Heart left ventricle (tissue), 16 donors: ENCODE results near the gene CCL5. TPM values are rescaled to one million over a fixed set of nuclear protein-coding genes. Genes with fewer than 3 reads are reported as not detected.

Experiments used
- ATAC-seq, 4 donors: fragments of 200-7000 bp; cut with Tn5 transposase; one replicate each; pipeline ENCODE4 v1.9.1; 2020 to 2022; ENCODE audit warnings: moderate library complexity in 4 of 4, mild to moderate bottlenecking in 3 of 4, moderate number of reproducible peaks in 1 of 4
- DNase-seq, 5 donors: peaks; one replicate each; pipeline ENCODE4 v3.0.0-alpha.2; 2020
- H3K27ac ChIP-seq, 12 donors: fragments of 200-600 bp; sonication (generic) in 4 of 12; one replicate each; pipeline versions ENCODE4 v1.5.0 to v1.8.0; 2016 to 2022; ENCODE audit warnings: mild to moderate bottlenecking in 2 of 12
- H3K27me3 ChIP-seq, 9 donors: fragments of 200-600 bp; sonication (generic) in 2 of 9; one replicate each; pipeline versions ENCODE4 v1.5.1 to v1.8.0; 2016 to 2022; ENCODE audit warnings: mild to moderate bottlenecking in 3 of 9
- H3K36me3 ChIP-seq, 9 donors: fragments of 200-600 bp; sonication (generic) in 2 of 9; one replicate each; pipeline versions ENCODE4 v1.5.0 to v1.8.0; 2018 to 2022; ENCODE audit warnings: mild to moderate bottlenecking in 2 of 9
- H3K4me1 ChIP-seq, 12 donors: fragments of 200-600 bp; sonication (generic) in 4 of 12; one replicate each; pipeline versions ENCODE4 v1.5.0 to v1.8.0; 2016 to 2022; ENCODE audit warnings: mild to moderate bottlenecking in 3 of 12
- H3K4me3 ChIP-seq, 12 donors: fragments of 200-600 bp; sonication (generic) in 4 of 12; one replicate each; pipeline versions ENCODE4 v1.5.0 to v1.8.0; 2017 to 2022; ENCODE audit warnings: mild to moderate bottlenecking in 9 of 12, moderate library complexity in 4 of 12
- H3K9me3 ChIP-seq, 12 donors: fragments of 200-600 bp; sonication (generic) in 4 of 12; one replicate each; pipeline versions ENCODE4 v1.5.0 to v1.8.0; 2016 to 2022; ENCODE audit warnings: mild to moderate bottlenecking in 1 of 12
- POLR2A ChIP-seq, 2 donors: fragments of 450-650 bp; IDR thresholded peaks; one replicate each; pipeline ENCODE4 v1.6.1; 2017; ENCODE audit warnings: antibody characterized with exemption in 2 of 2, mild to moderate bottlenecking in 2 of 2, moderate library complexity in 2 of 2
- WGBS, 4 donors: extraction: QIAGEN DNeasy Blood & Tissue Kit in 2 of 4; methylation state at CpG; one replicate each; pipeline versions ENCODE4 v1.1.5 to v1.1.7; 2013 to 2018; 5-methylcytosine and 5-hydroxymethylcytosine counted together
- intact Hi-C, 10 donors: fragments of 100-400 bp; cut with DNase I; formaldehyde crosslinking; loops; one replicate each; pipeline versions ENCODE4 v1.11.1 to v1.14.2; 2022
- polyA plus RNA-seq, 2 donors: library from polyadenylated mRNA; stranded (reverse); fragments of 200-250 nt; gene quantifications; one replicate each; pipeline ENCODE4 v1.2.3, GENCODE V29; 2013
- total RNA-seq, 9 donors: library from RNA; depleted of rRNA in 2 of 9; stranded (reverse); fragments of >200 nt in 2 of 9; fragmentation: NEBNext Ultra II Directional in 3 of 9; extraction: Animal tissue kit (Norgen Biotek cat#: 25700) in 3 of 9; gene quantifications; one replicate each; pipeline versions ENCODE4 v1.1.0 to v1.2.4, GENCODE V29; 2016 to 2023
- TF ChIP-seq, protein P1 (sequence below), 12 donors: fragments of 200-600 bp; sonication (generic) in 4 of 12; IDR thresholded peaks; one replicate each; pipeline versions ENCODE4 v1.5.0 to v1.8.0; 2018 to 2022; ENCODE audit warnings: antibody characterized with exemption in 12 of 12, mild to moderate bottlenecking in 5 of 12
- donor health status: ischemic (EF 13 %, LVEDD 7.1; RV severe dilation, severe dysfunction).
- donor health status: healthy with polysubstance abuse.
- donor health status: DM: no; HTN: yes; CAD: no.
- donor health status: DM: no; HTN: no; CAD: no.
- donor health status: ischemic (EF 25% LVEDD 6.9; RV normal size, moderate dysfunction).
- donor health status: ischemic (EF 25% LVEDD 5.7; RV mildly dilated, moderate dysfunction).
- donor health status: healthy.
- donor health status: DM: yes; HTN: yes; CAD: no.
- donor health status: ischemic (EF 35%, LVEDD 5.7; RV mildly dilated, moderate dysfunction).
- donor health status: nonischemic (EF 11% LVEDD 7.7; RV severe dilation, severe dysfunction).
- donor health status: DM: yes; HTN: yes; CAD: no.
- donor health status: PGD.
- donor health status: ischemic (EF 29% LVEDD 5.4; RV normal size, mild dysfunction).
- donor health status: nonischemic (EF 23%, LVEDD 6.1; RV moderate dilation, normal function).

CCL5 gene
- total and polyA plus RNA-seq, 11 donors, result 0.46 to 23.7 (median 1.4) TPM; not detected in 1

DNA sequence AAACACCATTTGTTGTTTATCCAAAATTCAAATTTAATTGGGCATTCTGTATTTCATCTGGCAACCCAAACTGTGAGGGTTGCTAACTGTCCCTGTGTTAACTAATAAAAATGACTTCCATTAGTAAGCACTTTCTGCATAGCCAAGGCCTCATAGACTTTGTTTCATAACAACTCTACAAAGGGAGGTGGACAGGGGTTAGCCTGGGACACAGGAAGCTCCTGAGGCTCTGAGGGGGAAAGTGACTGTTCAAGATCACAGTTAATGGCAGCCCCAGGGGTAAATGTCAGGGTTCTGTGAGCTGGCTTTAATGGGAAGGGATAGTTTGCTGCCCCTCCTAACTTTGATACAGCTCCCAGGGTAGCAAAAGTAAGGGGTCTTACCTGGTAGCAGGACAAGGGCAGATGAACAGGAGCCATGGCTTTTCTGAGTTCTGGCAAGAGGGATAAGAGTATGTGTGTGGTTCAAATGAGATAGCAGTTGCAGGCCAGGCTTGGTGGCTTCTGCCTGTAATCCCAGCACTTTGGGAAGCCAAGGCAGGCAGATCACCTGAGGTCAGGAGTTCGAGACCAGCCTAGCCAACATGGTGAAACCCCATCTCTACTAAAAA is 13.7 kb downstream of the CCL5 start:
- Histone ChIP-seq H3K27me3 (no peaks in the 10 kb centered on the region), H3K4me3 (no peak overlapping the region), H3K4me1 (peaks cover 0 to 12% (median 3%) of the 10 kb centered on the region in 12 donors), H3K27ac (no peak overlapping the region), H3K36me3 (no peaks in the 10 kb centered on the region), H3K9me3 (no peaks in the 10 kb centered on the region)
- DNase-seq, result no peak
- 89 to 100% (median 99%) methylated on average over 1 of the region's 1 CpG for WGBS, 4 donors
- ATAC-seq, result peak in 1 of 4 donors; percentile 42
- intact Hi-C loops, result no loop called here
- TF ChIP-seq, protein P1, sequence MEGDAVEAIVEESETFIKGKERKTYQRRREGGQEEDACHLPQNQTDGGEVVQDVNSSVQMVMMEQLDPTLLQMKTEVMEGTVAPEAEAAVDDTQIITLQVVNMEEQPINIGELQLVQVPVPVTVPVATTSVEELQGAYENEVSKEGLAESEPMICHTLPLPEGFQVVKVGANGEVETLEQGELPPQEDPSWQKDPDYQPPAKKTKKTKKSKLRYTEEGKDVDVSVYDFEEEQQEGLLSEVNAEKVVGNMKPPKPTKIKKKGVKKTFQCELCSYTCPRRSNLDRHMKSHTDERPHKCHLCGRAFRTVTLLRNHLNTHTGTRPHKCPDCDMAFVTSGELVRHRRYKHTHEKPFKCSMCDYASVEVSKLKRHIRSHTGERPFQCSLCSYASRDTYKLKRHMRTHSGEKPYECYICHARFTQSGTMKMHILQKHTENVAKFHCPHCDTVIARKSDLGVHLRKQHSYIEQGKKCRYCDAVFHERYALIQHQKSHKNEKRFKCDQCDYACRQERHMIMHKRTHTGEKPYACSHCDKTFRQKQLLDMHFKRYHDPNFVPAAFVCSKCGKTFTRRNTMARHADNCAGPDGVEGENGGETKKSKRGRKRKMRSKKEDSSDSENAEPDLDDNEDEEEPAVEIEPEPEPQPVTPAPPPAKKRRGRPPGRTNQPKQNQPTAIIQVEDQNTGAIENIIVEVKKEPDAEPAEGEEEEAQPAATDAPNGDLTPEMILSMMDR (IDR thresholded peaks at IDR 0.05), result no peak
- TF ChIP-seq POLR2A (IDR thresholded peaks at IDR 0.05), result no peak

DNA sequence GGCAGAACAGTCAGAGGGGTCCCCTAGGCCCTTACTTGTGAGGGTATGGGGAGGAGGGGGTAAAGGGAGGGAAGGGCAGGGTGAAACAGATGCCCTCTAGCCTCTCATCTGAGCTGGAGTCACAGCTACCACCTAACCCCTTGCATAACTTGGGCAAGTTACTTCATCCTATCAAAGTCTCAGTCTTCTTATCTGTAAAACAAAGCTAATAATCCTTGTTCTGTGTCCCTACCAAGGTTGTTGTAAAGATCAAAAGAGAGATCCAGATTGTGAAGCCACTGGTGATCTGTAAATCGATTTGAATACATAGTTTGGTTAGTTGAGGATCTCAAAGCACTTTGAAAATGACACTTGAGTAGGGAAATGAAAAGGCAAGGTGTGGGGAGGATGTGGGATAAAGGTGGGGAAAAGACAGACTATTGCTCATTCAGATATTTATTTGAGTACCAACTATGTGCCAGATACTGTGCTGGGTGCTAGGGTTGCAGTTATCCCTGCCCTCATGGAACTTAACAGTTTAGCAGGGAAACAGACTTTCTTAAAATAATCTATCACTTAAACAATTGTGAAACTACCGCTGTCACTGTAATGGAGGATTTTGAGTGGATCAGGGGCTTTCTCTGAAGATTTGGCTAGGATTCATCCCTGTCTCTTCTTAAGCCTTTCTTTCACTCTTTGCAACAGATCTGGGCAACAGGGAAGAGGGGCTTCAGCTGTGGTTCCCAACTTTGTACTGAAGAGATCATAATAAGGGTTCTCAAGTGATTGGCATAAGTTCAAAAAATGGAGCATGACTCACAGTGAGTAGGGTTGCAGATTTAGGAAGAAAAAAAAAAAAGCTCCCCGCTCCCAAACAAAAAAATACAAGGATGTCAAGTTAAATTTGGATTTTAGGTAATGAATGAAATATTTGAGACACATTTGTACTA is 14.5 kb downstream of the CCL5 start:
- DNase-seq, result no peak
- intact Hi-C loops, result no loop called here
- WGBS, 4 donors, result 79 to 84% (median 82%) methylated on average over 3 of the region's 3 CpGs
- H3K9me3 ChIP-seq, result no peaks in the 10 kb centered on the region
- no peak for ATAC-seq
- no peak for TF ChIP-seq POLR2A (IDR thresholded peaks at IDR 0.05)
- TF ChIP-seq, protein P1 (IDR thresholded peaks at IDR 0.05), result no peak
- peaks cover 0 to 12% (median 1%) of the 10 kb centered on the region in 12 donors for H3K4me1 ChIP-seq
- H3K36me3 ChIP-seq, result no peaks in the 10 kb centered on the region
- H3K27ac ChIP-seq, result no peak overlapping the region
- no peaks in the 10 kb centered on the region for H3K27me3 ChIP-seq
- H3K4me3 ChIP-seq, result no peak overlapping the region

DNA sequence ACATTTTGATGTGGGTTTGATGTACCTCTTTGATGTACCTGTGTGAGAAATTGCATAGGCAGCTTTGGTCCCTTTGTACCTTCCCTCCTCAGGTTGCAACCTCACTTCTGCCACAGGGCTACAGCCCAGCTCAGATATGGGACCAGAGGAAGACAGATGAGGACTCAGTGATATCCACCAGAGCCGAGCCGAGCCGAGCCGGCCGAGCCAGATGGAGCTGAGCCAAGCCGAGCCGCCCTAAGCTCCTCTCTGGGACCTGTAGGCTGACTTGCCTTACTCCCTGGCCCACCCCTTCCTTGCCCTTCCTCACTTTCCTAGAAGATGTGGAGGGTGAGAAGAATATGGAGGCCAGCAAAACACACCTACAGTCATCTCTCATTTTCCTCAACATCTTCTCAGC is 15.3 kb downstream of the CCL5 start:
- intact Hi-C loops, result no loop called here
- DNase-seq, result no peak
- Histone ChIP-seq H3K36me3 (no peaks in the 10 kb centered on the region), H3K27me3 (no peaks in the 10 kb centered on the region), H3K4me3 (no peak overlapping the region), H3K9me3 (no peaks in the 10 kb centered on the region), H3K27ac (no peak overlapping the region), H3K4me1 (peaks cover 0 to 12% (median 1%) of the 10 kb centered on the region in 12 donors)
- TF ChIP-seq POLR2A (IDR thresholded peaks at IDR 0.05), result no peak
- TF ChIP-seq, protein P1 (IDR thresholded peaks at IDR 0.05), result no peak
- 58 to 87% (median 81%) methylated on average over 7 of the region's 7 CpGs for WGBS, 4 donors
- no peak for ATAC-seq

GRCh38 chr17:35856603-35857002 is 23.6 kb downstream of the CCL5 start:
- Histone ChIP-seq H3K9me3 (no peaks in the 10 kb centered on the region), H3K36me3 (peaks cover 0 to 17% (median 5%) of the 10 kb centered on the region in 9 donors), H3K27me3 (no peaks in the 10 kb centered on the region), H3K4me3 (no peak overlapping the region), H3K27ac (no peak overlapping the region), H3K4me1 (no peaks in the 10 kb centered on the region)
- WGBS, 4 donors, result 95 to 100% (median 96%) methylated on average over 2 of the region's 2 CpGs
- DNase-seq (no peak), ATAC-seq (no peak)
- TF ChIP-seq, protein P1 (IDR thresholded peaks at IDR 0.05), result no peak
- no peak for TF ChIP-seq POLR2A (IDR thresholded peaks at IDR 0.05)
- intact Hi-C loops, result loop anchor here in 1 of 10 donors (10.0 kb wide), 1 partner anchor 288 kb away; no protein-coding TSS in a partner anchor
